COR-L47 (cell line): Measurements from ENCODE around the gene TTLL5.
"Not testable (repeated sequence)": the region's sequence is repeated elsewhere in the genome, so short reads cannot be mapped to it uniquely, and the experiment has no call there.

Experiments used
- DNase-seq: peaks from one replicate; lab custom pipeline; 2025; lab: John Stamatoyannopoulos, UW

Gene TTLL5

GRCh38 chr14:75832621-75833297 is 171.7 kb downstream of the TTLL5 start:
- peak; percentile 49 for DNase-seq

- DNase-seq = no peak
These were observed 172.4 kb downstream of the TTLL5 start for GRCh38 chr14:75833326-75834020.

- no peak for DNase-seq
These were observed 174.2 kb downstream of the TTLL5 start for GRCh38 chr14:75835156-75835725.

- no peak for DNase-seq
These were observed 174.7 kb downstream of the TTLL5 start for GRCh38 chr14:75835737-75836136.

- no peak for DNase-seq
These were observed 176.2 kb downstream of the TTLL5 start for GRCh38 chr14:75837151-75837787.

GRCh38 chr14:75840911-75841310 is 179.9 kb downstream of the TTLL5 start:
- no peak for DNase-seq

GRCh38 chr14:75842551-75842950 is 181.5 kb downstream of the TTLL5 start:
- no peak for DNase-seq

- no peak for DNase-seq
These were observed 183.4 kb downstream of the TTLL5 start for GRCh38 chr14:75844486-75844885.

- DNase-seq = no peak
These were observed 184.2 kb downstream of the TTLL5 start for GRCh38 chr14:75845136-75845804.

GRCh38 chr14:75846694-75847093 is 185.6 kb downstream of the TTLL5 start:
- not testable (repeated sequence) for DNase-seq

GRCh38 chr14:75847584-75847983 is 186.5 kb downstream of the TTLL5 start:
- DNase-seq = no peak

- no peak for DNase-seq
These were observed 187.3 kb downstream of the TTLL5 start for GRCh38 chr14:75848167-75848913.

- DNase-seq = no peak
These were observed 188.4 kb downstream of the TTLL5 start for GRCh38 chr14:75849300-75849895.

GRCh38 chr14:75851574-75851866 is 190.5 kb downstream of the TTLL5 start:
- no peak for DNase-seq

GRCh38 chr14:75854111-75854799 is 193.2 kb downstream of the TTLL5 start:
- DNase-seq = no peak

- no peak for DNase-seq
These were observed 196.2 kb downstream of the TTLL5 start for GRCh38 chr14:75857199-75857598.

GRCh38 chr14:75858362-75858761 is 197.3 kb downstream of the TTLL5 start:
- no peak for DNase-seq

- DNase-seq = no peak
These were observed 198.7 kb downstream of the TTLL5 start for GRCh38 chr14:75859746-75860145.

- DNase-seq = no peak
These were observed 199.6 kb downstream of the TTLL5 start for GRCh38 chr14:75860561-75861160.

GRCh38 chr14:75861161-75861621 is 200.1 kb downstream of the TTLL5 start:
- no peak for DNase-seq
